Measurements from ENCODE around the gene RSAD1.

Gene RSAD1

DNA sequence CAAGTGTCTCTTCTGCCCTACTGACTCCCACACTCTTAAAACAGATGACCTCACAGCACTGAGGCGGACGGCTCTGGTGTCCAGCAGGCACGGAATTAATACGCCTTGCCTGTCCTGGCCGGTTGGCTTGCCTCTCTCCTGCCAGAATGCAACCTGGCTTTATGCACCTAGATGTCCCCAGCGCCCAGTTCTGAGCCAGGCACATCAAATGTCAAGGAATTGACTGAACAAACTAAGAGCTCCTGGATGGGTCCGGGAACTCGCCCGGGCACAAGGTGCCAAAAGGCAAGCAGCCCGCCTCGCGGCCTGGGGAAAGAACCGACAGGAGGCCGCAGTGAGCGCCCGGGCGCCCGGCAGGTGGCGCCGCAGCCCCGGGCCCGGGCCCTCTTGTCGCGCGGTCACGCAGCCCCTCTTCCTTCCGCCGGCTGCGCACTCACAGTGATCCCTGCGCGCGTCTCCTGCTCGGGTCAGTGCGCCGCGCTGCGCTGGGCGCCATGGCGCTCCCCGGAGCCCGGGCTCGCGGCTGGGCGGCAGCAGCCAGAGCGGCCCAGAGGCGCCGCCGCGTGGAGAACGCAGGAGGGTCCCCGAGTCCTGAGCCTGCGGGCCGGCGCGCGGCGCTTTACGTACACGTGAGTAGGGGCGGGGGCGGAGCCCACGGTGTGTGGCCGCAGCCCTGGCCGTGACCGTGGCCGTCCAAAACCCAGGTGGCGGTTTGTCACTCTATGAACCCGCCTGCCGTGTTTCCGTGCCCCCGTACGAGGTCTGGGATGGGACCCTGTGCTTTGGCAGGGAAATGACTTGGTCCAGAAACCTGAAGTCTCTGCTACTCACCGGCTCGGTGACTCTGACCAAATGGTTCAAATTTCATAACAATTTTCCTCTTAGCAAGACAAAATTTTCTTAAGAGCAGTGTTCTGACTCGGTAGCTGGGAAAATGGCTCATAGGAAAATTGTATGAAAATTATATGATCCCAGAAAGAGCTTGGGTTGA is at the start of gene RSAD1:
RSAD1 (plus strand) TSS at position 470 of the 991 bp plus-strand sequence; CDS start at position 495, 25 bp downstream.
- DNase-seq: peak; percentile 88

DNA sequence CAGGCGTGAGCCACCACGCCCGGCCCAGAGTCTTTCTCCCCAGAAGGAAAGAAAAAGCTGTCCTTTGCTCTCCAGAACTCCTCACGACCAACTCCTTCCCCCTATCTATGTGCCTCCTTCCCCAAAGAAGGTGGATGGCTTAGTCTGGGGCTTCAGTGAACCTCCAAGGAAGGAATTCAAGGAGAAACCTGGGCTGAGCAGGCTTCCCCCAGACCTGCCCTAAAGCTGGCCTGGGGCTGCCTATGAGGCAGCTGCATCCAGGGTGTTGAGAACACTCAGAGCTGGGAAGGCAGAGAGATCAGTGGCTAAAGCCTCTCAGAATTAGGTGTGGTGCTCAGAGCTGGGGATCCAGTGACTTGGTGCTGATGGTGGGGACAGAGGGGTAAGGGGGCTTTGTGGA is 48.9 kb upstream of the RSAD1 start:
- DNase-seq: no peak

DNA sequence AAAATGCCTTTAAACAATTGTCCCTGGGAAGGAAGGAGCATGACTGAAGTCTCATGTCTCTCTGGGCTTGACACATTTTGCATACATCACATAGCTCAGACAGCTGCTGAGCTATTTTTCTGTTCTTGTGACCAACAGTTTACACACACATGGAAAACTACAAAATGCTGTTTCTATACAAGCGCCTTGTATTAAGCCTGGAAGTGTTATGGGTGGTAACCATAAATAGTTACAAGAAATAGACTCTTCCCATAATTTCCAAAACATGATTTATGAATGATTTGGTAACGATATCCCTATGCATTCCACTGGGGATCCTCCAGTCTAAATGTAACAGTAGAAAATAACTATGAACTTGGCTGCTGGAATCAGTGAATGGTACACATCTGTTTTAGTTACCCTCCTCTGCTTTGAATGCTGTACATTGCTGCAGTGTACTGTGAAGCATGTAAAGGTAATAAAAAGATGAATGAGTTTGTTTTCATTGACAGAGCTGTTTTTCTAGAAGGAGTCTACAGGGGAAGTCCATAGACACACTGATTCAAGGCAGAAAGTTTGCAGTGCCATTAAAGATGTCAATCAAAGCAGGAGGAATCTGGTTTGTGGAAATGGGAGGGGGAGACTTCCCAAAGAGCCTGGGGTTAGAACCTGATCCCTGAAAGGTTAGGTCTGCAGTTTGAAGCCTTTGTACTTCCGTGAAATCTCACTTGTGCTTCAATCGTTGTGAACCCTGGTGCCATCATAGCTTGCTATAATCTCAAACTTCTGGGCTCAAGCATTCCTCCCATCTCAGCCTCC is 47.6 kb upstream of the RSAD1 start:
- DNase-seq: no peak

DNA sequence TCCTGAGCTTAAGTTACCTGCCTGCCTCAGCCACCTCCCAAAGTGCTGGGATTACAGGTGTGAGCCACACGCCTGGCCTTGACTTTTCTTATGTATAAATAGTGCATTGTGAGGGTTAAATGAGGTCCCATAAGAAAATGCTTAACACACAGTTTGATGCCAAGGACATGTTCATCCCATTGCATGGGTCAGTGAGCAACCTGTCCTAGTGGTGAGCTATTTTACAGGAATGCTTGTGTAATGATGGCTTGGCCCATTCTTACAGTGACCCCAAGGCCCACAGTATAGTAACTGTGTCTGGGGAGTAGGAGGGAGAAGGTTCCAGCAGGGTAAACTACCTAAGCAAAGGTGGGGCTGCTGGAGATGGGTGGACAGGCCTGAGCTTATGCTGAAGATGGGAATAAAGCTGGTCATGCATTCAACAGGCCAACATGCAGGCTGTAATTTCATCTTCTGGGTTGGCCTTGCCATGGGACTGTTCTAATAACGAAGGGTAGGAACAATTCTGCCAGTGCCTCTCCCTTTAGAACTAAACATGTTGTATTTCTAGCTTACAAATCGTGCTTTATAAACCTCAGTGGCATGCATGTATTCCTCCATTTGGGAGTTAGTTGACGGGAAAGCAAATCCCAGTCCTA is 46.4 kb upstream of the RSAD1 start:
- DNase-seq: no peak

DNA sequence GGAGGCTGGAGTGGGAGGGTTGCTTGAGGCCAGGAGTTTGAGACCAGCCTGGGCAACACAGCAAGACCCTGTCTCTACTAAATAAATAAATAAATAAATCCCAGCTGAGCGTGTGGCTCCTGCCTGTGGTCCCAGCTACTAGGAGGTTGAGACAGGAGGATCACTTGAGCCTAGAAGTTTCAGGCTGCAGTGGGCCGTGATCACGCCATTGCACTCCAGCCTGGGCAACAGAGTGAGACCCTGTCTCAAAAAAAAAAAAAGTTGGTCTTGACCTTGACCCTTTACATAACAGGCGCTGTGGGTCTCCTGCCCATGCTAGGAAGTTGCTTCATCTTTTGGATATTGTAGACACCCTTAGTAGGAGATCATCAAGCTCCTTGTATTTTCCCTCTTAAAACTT is 41.3 kb upstream of the RSAD1 start:
- DNase-seq: no peak

DNA sequence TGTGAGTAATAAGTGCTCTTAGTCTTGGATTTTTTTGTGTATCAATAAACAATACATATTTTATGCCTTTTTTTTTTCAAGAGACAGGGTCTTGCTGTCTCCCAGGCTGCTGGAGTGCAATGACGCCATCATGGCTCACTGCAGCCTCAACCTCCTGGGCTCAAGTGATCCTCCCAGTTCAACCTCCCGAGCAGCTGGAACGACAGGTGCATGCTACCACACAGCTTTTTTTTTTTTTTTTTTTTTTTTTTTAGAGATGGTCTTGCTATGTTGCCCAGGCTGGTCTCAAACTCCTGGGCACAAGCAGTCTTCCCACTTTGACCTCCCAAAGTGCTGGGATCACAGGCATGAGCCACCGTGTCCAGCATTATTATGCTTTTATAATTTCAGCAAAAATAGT is 39.7 kb upstream of the RSAD1 start:
- DNase-seq: no peak

DNA sequence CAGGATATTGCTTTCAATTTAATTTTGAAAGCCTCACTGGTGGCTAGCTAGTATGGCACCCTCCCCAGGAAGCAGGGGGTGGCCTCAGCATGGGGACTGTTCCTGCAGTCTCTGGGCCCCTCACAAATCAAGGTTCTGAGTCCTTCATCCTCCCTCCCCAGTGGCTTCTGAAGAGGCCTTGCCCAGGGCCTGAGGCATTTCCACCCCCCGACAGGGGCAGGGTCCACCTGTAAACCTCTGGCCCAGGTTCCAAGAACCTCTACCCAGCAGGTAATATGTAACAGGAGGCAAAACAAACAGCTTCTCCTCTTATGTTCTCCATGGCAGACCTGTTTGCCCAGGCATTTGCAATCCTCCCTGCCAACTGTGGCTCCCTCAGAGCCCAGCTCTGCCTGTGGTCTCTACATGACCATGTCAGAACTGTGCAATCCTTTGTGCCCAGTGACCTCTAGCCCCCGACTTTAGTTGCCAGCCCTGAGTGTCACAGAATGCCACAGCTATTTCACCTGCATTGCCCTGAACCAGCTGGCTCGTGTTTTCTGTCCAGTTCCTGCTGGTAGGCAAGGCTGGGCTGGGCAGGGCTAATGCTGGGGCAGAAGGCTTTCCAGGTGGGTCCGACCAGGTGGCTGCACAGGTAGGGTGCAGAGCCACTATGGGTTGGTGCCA is 38.4 kb upstream of the RSAD1 start:
- DNase-seq: no peak

DNA sequence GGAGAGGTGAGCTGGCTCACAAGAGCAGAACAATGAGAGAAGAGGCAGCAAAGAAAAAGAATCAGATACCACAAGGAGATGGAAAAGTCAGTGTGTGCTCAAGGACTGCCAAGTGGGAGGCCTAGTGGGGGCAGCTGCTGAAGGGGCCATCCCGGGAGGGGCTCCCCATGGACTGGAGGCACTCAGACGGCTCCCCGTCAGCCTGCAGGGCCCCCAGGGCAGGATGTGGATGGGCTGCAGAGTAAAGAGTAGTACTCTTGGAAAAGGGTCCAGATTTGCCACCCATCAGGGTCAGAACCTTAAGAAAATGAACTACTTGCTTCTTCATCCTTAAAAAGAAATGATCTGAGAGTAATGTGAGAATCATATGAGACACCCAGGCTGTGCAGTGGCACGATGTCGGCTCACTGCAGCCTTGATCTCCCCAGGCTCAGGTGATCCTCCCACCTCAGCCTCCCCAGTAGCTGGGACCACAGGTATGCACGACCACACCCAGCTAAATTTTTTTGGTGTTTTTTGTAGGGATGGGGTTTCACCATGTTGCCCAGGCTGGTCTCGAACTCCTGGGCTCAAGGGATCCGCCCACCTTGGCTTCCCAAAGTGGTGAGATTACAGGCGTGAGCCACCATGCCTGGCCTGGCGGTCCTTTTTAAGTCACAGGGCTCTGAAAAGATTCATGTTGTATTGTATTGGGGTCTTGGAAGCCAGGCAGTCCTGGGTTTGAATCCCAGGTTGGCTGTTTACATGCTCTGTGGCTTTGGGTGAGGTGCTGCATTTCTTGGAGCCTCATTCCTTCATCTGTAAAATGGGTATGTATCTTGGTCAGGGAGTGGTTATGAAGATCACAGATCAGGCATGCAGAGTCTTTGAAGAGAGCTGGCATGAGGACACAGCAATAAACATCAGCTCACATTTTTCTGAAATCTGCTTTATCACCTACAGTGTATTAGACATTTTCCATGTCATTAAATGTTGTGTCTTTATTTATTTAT is 37.5 kb upstream of the RSAD1 start:
- no peak for DNase-seq

DNA sequence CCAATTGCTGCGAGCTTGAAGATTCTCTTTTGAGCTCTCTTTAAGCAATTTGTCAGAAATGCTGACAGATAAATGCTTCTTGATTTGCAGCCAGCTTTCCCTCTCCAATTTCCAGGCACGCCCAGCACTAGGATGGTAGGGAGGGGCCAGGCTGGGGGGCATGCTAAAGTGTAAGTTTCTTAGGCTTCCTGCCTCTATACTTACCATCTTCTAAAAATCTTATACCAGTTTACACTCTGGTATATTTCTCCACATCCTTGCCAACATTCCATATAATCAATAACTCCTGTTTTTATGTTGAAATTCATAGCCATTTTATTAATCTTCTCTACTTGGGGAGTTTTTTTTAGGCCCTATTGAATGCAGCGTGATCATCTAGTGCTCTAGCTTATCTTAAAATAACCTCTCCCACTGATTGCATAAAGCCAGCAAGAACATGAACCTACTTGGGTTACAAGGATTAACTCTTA is 35.1 kb upstream of the RSAD1 start:
- no peak for DNase-seq

DNA sequence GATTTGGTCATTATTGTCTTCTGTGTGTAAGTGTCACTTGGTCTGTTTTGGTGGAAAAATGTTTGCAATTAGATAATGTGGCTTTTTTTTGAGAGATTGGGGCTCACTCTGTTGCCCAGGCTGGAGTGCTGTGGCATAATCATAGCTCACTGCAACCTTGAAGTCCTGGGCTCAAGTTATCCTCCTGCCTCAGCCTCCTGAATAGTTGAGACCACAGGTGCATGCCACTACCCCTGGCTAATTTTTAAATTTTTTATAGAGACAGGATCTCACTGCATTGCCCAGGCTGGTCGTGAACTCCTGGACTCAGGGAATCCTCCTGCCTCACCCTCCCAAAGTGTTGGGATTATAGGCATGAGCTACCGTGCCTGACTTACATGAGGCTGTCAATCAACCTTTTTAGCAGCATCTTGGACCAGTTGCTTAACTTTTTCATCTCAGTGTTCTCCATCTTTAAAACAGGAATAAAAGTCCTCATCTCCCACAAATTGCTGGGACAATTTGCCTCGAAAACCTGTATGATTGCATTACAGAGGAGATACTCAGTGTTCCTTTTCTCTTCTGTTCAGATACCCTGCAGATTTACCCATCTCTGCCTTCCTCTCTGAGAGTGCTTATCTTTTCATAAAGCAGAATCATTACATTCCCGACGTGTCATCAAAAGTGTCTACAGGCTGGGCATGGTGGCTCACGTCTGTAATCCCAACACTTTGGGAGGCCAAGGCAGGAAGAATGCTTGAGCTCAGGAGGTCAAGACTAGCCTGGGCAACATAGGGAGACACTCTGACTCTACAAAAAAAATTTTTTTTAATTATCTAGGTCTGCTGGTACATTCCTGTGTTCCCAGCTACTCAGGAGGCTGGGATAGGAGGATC is 33.6 kb upstream of the RSAD1 start:
- no peak for DNase-seq

DNA sequence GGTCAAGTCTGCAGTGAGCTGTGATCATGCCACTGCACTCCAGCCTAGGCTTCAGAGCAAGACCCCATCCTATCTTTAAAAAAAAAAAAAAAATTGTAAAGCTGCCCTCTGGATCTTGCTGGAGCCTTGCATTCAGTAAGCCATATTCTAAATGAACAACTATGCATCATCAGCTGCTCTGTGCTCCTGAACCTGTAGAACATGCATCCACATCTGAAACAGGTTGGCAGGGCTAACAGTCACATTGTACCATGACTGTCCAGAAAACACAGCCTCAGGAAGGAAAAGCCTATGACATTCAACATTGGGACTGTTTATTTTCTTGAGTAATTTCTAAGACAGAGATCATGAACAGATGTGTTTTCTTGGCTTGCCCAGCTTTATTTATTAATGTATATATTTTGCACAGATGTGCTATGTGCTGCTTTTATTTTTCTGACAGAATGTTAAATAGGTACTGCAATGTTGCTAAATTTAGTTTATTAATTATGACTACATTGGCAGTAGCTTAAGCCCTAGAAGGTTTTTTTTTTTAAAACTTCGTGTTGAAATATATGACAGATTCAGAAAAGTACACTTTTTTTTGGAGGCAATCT is 32.8 kb upstream of the RSAD1 start:
- DNase-seq: no peak

DNA sequence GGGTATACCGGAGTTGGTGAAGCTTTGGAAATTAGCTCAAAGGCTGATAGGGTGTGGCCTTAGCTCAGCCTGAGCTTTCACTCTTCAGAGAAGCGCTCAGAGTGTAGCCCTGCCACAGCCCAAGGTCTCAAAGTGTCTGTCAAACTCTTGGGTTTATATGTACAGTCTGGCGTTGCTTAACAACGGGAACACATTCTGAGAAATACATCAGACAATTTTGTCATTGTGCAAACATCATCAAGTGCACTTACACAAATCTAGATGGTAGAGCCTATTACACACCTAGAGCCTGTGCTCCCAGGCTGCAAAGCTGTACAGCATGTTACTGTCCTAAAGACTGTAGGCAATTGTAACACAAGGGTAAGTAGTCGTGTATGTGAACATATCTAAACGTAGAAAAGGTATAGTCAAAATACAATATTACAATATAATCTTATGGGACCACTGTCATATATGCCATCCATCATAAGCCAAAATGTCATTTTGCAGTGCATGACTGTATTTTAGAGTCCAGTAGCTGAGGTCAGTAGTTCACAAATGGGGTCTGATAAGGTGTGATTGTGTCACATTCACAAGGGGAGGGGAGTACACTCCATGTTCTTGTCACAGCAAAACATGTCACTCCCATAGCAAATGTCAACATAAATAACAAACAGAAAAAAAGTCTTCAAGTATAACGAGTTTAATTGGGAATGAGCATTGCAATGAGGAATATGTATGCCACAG is 30.6 kb upstream of the RSAD1 start:
- DNase-seq: no peak

DNA sequence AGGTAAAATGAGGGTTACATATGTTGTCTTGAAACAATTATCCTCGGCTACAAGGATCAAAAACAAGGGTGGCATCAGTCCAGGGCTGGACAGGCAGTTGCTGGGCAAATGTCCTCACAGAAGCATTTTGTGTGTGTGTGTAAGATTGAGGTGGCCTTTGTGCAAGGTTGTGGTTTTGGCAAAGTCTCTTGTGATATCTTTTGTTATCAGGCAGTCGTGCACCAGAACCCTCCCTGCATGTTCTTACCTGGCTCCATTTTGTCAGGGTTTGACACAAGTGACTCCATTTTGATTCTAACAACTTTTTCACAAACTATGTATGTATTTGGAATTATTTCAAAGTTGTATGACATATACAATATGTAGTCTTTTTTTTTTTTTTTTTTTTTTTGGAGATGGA is 30.0 kb upstream of the RSAD1 start:
- no peak for DNase-seq

DNA sequence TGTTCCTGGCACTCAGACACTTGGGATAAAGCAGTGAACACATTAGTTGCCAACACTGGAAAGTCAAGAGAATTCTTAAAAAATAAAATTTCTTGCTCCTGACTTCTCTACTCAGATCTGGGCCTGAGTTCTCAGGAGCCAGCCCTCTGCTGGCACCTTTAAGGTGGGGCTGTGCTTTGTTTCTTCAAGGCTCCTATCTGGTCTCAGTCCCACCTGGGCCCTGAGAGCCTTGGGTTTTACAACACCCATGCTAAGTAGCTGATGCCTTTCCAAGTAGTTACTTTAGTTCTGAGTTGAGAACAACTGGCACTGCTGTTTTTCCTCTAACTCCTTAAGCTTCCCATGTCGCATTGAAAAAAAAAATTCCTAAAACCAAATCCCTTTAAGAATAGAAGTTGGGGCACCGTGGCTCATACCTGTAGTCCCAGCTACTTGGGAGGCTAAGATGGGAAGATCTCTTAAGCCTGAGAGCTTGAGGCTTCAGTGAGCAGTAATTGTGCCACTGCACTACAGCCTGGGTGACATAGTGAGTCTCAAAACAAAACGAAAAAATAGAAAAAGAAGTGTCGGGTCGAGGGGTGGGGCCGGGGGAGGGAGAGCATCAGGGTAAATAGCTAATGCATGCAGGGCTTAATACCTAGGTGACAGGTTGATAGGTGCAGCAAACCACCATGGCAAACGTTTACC is 26.6 kb upstream of the RSAD1 start:
- no peak for DNase-seq

DNA sequence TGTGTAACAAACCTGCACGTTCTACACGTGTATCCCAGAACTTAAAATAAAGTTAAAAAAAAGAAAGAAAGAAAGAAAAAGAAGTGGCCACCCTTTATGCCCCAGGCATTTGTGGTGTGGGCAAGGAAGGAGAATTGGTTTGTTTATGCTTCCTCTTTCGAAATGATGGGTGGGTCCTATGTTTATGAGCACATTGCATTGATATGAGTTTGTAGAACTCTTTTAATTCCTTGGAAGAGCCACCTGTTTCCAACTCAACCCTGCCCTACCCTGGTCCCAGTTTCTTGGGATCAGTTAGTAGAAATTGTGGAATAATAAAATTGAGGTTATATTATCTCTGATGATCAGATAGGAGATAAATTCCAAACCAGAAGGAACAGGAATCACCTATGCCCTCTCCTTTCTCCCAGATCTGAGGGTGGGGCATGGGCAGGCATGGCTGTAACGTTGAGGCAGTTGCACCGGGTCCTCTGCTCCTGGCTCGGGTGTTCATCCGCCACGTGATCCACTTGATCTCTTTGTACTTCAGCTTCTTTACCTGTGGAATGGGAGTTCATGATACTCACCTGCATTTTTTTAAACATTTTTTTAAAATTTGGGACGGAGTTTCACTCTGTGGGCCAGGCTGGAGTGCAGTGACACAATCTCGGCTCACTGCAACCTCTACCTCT is 25.9 kb upstream of the RSAD1 start:
- DNase-seq: no peak

DNA sequence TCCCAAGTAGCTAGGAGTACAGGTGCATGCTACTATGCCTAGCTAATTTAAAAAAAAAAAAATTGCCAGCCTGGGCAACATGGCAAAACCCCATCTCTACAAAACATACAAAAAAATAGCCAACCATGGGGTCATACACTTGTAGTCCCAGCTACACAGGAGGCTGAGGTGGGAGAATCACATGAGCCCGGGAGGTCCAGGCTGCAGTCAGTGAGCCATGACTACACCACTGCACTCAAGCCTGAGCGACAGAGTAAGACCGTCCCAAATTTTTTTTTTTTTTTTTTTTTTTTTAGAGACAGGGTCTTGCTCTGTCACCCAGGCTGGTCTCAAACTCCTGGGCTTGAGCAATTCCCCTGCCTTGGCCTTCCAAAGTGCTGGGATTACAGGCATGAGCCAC is 24.8 kb upstream of the RSAD1 start:
- DNase-seq: no peak

DNA sequence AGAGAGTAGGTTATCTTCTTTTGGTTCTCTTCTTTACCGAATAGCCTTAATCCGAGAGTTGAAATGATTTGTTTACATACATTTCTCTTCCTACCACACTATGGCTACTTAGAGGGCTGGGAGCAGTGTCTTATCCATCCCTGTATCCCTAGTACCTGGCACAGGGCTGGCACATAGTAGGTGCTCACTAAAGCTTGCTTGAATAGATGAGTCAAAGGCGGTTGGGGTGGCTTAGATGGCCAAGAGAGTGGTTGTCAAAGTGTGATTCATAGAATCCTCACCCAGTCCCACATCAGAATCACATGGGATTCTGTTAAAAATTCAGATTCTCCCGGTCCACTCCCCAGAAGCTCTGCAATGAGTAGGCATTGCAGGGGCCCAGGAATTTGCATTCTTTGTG is 21.0 kb upstream of the RSAD1 start:
- DNase-seq: no peak

DNA sequence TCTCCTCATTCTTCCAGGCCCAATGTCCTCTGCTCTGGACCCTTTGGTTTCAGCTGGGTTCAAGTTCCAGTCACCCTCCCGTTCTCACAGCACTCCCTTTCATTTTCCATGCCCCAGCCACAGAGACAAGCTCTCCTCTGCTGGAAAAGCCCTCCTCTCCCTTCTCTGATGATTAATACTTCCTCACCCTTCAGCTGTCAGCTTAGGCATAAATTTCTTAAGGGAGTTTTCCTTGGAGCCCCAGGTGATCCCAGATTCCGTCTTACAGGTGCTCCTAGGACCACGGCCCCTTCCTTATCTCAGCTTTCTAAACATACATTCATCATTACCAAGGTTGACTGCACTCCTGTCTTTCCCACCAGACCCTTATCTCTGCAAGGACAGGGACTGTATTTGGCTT is 20.4 kb upstream of the RSAD1 start:
- no peak for DNase-seq
